GM19035 (cell line): ENCODE data around the gene SAP30L.
A peak's percentile ranks its signal among the peaks of the same experiment; 100 is the strongest.

Experiments used
- ATAC-seq: cut with Tn5 transposase; IDR thresholded peaks from one replicate; pipeline ENCODE4 v1.9.1; 2021; ENCODE audit not compliant: unreplicated experiment

Gene SAP30L, protein sequence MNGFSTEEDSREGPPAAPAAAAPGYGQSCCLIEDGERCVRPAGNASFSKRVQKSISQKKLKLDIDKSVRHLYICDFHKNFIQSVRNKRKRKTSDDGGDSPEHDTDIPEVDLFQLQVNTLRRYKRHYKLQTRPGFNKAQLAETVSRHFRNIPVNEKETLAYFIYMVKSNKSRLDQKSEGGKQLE

DNA sequence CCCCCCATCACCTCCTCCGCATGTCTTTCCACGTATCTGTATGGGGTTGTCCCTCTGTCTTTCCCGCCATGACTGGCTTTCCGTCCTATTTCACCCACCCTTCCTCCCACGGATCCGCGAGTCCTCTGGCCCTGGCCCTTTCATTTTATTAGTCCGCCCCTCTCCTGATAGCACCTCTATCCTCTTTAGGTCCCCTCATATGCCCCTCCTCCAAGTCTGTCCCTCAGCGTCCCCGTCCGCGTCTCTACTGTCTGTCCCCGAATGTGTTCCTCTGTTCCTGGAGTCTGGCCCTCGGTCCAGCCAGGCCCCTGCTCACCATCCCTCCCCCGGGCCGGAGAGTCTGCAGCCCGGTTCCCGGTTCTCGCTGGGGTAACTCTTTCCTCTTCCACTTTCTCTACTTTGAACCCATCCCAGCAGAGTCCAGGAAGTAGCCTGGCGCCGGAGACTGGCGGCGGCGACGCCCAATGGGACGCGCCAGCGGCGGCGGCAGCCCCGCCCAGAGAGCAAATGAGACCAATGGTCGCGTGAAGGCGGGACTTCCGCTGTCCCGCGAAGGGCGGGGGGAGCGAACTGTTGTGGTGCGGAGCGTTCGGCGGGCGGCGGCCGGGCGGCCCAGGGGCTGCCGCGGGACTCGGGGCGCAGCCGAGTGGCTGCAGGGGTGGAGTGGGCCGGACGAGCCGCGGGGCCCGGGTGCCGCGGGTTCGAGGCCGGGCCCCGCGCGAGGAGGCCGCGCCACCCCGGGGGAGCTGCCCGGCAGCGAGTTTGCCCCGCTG, at the start of gene SAP30L:
Gene SAP30L (plus strand): TSS at position 576 of the 773 bp plus-strand sequence. CDS start 608 bp downstream, outside the sequence.
- peak; percentile 89 for ATAC-seq

DNA sequence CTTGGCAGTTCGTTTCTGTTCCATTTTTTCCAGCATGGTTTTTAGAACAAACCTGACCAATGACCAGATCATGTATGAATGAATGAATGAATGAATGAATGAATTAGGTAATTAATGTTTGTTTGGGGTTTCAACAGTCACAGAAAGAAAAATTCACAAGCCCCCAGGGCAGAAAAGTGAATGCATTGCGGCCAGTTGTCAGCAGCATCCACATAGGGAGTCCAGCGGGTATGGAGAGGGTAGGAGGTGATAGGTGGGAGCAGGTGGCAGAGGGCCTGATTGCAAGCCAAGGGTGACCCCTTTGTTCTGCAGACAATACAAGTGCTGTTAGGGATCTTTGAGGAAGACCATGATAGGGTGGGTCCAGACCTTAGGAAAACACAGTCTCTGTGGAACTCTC, 49.7 kb upstream of the SAP30L start:
- no peak for ATAC-seq

DNA sequence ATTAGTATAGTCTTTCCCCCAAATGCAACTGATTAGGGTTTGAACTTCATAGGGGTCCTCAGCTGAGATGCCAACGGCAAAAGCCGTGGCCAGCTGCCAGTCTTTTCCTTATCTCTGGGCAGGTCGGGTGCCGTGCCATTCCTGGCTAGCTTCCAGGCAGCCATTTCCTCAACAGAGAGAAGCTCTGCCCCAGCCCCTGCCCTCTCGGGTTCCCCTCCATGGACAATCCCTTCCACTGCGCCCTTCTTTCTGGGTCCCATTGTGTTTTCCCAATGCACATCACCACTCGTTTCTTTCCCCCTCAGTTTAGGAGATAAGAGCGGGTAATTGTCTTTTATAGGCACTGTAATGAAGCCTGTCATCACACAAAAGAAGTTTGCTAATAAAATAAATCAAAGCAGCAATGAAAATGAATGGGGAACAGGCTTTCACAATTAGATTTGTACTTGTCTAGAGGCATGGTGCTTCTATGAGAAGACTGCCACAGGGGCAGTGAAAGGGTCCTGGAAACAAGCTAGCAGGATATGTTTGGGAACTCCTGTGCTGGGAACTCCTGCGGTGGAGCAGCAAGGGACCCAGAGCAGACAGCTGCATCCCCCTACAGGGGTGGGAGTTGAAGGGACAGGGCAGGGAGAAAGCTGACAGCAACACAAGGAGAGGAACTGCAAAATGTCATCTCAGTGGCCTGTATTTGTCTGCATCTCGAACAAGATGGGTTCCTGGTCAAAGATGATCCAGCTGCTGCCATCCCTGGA, 48.0 kb upstream of the SAP30L start:
- ATAC-seq, result no peak

- no peak for ATAC-seq
These were observed 45.1 kb upstream of the SAP30L start for GRCh38 chr5:154400678-154401077.

GRCh38 chr5:154401355-154401754, 44.4 kb upstream of the SAP30L start:
- ATAC-seq, result no peak

- ATAC-seq, result no peak
These were observed 43.9 kb upstream of the SAP30L start for GRCh38 chr5:154401931-154402330.

GRCh38 chr5:154402611-154403010, 43.2 kb upstream of the SAP30L start:
- ATAC-seq, result no peak

GRCh38 chr5:154403234-154403633, 42.6 kb upstream of the SAP30L start:
- ATAC-seq, result no peak

DNA sequence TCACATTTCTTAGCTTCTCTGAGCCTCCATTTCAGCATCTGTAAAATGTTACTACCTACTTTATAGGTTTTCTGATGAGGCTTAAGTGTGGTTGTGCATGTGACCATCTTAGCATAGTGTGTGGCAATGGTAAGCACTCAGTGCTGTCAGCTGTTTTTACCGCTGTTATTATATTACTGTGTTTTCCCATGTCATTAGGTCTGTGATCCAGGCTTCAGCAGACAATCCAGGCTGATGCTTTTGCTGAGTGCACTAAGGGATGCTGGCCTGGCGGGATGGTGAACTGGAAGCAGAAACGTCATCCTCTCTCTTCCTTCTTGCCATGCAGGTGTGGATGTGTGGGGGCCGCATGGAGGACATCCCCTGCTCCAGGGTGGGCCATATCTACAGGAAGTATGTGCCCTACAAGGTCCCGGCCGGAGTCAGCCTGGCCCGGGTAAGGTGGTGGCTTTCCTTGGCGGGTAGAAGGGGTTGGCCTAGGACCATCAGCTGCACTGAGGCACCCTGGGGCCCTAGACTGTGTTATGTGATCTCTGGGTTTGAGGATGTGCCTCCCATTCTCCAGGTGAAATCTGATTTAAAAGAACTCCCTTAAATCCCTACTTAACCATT, 41.9 kb upstream of the SAP30L start:
- no peak for ATAC-seq

GRCh38 chr5:154405078-154405792, 40.6 kb upstream of the SAP30L start:
- ATAC-seq, result peak; percentile 96

GRCh38 chr5:154406231-154406630, 39.6 kb upstream of the SAP30L start:
- ATAC-seq, result no peak

DNA sequence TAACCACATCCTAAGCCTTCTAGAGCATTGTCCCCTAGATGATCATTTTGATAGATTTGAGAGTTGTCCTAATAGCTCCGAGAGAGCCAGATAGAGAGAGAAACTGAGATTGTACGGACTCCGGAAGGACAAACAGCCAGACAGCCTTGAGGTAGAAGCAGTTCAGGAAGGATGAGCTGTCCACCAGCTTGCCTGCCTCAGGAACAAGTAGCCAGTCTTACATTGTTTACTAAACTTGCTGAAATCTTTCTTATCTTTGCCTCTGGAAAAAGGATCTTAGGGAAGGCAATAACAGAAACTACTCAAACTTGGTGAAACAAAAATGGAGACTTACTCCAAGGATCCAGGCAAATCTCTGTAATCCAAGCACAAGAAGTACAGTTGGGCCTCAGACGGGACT, 39.0 kb upstream of the SAP30L start:
- ATAC-seq, result no peak

DNA sequence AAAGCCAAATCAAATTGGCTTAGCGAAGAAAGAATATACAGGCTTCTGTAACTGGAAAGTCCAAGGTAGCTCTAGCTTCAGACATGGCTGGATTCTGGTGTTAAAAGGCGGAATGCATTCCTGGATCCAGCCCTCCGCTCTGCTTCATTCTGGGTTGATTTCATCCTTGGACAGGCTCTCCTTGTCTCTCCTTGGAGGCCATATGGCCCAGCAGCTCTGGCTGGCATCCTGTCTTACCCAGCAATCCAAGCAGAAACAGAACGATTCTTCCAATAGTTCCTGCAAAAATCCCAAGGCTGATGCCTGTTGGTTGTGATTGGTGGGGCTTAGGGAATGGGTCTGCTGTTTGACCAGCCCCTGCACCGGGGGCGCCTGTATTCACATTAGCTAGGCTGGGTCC, 37.0 kb upstream of the SAP30L start:
- ATAC-seq, result no peak

GRCh38 chr5:154409230-154409840, 36.5 kb upstream of the SAP30L start:
- ATAC-seq, result no peak

GRCh38 chr5:154410008-154410407, 35.8 kb upstream of the SAP30L start:
- ATAC-seq, result no peak

GRCh38 chr5:154410786-154411185, 35.0 kb upstream of the SAP30L start:
- no peak for ATAC-seq

DNA sequence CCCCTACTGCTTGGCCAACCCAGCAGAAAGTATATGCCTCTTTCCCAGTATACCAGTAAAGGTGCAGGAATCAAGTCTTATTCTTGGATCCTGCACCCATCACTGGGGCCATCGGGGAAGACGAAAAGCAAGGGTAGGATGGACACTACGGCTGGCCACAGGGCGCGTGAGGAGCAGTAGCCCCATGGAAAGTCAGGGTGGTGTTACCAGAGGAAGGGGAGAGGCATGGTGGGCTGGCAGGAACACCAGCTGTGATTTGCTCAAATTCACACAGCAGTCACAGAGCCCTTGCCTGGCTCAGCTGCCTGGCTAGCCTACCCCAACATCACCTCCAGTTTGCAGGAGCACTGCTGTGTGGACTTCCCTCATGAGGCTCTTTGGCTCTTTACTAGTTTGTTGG, 34.5 kb upstream of the SAP30L start:
- no peak for ATAC-seq

DNA sequence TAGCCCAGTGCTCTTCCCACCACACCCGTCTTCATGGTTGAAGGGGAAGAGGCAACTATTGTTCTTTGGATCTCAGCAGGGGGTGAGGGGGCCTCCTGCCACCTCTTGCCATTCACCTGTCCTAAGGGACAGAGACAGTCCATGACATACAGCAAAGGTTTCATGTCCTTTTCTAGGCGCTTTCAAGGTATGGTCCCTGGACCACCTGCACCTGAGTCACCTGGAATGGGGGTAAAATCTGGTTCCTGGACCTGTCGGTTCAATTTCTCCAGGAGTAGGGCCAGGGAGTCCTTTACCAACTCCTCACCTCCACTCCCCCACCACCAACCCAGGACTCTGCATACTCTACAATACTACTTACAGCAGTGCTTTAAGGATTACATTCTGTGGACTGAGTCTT, 33.5 kb upstream of the SAP30L start:
- ATAC-seq, result no peak

- no peak for ATAC-seq
These were observed 32.9 kb upstream of the SAP30L start for GRCh38 chr5:154412925-154413324.

GRCh38 chr5:154415114-154415513, 30.7 kb upstream of the SAP30L start:
- no peak for ATAC-seq
